ENCODE measurements around the gene PAK6.

The PAK6 gene

DNA sequence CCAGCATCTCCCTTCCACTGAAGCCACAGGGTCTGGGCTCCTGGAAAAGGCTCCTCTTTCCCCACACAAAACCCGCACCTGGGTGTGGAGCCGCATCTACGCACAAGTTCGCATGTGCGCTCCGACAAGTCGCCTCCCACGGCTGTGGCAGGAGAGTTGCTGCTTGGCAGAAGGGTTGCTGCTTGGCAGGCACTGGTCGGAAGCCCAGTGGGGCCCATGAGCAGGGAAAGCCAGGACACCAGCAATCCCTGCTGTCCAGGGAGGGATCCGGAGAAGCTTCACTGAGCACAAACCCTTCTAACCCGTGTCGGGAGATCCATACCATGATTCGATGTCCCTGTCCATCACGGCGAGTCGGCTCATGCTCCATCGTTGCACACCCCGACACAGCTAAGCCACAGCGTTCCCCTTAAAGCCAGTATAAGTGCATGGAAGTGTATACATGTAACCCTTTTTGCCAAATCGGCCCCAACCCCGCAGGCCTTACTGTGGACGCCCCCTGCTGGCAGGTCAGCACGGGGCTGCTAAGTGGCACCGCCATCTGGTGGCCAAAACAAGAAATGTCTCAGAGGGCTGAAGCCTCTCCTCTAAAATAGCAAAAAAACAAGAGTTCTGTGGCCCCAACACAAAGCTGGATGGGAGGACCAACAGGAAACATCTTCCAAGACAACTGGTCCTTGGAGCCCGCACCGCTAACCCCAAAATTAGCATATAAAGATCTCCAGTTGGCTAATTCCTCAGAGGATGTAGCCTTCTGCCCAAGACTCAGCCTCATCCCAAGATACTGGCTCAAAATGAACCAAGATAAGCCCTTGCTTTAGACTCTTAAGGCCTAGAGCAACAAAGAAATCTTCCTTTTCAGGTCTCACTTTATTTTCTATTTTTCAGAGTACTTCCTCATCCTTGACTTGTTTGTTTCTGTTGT is 35.7 kb downstream of the PAK6 start:
- in situ Hi-C loops (cut with MboI; ENCODE audit: low pct_unique_long_range_greater_than_20kb, low sequenced_read_pairs, unreplicated experiment), result loop anchor here (10.0 kb wide), 1 partner anchor 230 kb away; no protein-coding TSS in a partner anchor
- TF ChIP-seq, protein P1, sequence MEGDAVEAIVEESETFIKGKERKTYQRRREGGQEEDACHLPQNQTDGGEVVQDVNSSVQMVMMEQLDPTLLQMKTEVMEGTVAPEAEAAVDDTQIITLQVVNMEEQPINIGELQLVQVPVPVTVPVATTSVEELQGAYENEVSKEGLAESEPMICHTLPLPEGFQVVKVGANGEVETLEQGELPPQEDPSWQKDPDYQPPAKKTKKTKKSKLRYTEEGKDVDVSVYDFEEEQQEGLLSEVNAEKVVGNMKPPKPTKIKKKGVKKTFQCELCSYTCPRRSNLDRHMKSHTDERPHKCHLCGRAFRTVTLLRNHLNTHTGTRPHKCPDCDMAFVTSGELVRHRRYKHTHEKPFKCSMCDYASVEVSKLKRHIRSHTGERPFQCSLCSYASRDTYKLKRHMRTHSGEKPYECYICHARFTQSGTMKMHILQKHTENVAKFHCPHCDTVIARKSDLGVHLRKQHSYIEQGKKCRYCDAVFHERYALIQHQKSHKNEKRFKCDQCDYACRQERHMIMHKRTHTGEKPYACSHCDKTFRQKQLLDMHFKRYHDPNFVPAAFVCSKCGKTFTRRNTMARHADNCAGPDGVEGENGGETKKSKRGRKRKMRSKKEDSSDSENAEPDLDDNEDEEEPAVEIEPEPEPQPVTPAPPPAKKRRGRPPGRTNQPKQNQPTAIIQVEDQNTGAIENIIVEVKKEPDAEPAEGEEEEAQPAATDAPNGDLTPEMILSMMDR (IDR thresholded peaks at IDR 0.05; ENCODE audit: extremely low read depth, insufficient read depth, missing control alignments), result peak; percentile 100
- peak; percentile 90 for DNase-seq (ENCODE audit: low spot score)

DNA sequence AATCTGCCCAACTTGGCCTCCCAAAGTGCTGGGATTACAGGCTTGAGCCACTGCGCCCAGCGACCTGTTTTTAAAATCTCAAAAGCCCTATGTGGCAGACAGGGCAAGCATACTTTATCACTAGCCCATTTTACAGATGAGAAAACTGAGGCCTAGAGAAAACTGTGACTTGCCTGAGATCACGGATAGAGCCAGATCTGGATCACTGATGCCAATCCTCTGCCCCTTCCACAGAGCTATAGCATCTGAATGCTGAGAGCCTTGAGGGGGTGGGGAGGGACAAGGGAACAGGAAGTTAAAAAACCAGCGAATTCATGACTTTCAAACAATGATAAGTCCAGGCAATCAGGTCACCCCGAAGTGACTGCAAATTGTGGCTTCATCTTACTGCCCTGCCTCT is 36.7 kb downstream of the PAK6 start:
- TF ChIP-seq, protein P1 (IDR thresholded peaks at IDR 0.05; ENCODE audit: extremely low read depth, insufficient read depth, missing control alignments), result no peak
- in situ Hi-C loops (cut with MboI; ENCODE audit: low pct_unique_long_range_greater_than_20kb, low sequenced_read_pairs, unreplicated experiment), result loop anchor here (10.0 kb wide), 1 partner anchor 231 kb away; no protein-coding TSS in a partner anchor
- DNase-seq (ENCODE audit: low spot score), result no peak

DNA sequence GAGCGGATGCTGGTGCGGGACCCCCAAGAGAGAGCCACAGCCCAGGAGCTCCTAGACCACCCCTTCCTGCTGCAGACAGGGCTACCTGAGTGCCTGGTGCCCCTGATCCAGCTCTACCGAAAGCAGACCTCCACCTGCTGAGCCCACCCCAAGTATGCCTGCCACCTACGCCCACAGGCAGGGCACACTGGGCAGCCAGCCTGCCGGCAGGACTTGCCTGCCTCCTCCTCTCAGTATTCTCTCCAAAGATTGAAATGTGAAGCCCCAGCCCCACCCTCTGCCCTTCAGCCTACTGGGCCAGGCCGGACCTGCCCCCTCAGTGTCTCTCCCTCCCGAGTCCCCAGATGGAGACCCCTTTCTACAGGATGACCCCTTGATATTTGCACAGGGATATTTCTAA is 37.1 kb downstream of the PAK6 start:
- in situ Hi-C loops (cut with MboI; ENCODE audit: low pct_unique_long_range_greater_than_20kb, low sequenced_read_pairs, unreplicated experiment), result loop anchor here (10.0 kb wide), 1 partner anchor 231 kb away; no protein-coding TSS in a partner anchor
- TF ChIP-seq, protein P1 (IDR thresholded peaks at IDR 0.05; ENCODE audit: extremely low read depth, insufficient read depth, missing control alignments), result no peak
- no peak for DNase-seq (ENCODE audit: low spot score)

DNA sequence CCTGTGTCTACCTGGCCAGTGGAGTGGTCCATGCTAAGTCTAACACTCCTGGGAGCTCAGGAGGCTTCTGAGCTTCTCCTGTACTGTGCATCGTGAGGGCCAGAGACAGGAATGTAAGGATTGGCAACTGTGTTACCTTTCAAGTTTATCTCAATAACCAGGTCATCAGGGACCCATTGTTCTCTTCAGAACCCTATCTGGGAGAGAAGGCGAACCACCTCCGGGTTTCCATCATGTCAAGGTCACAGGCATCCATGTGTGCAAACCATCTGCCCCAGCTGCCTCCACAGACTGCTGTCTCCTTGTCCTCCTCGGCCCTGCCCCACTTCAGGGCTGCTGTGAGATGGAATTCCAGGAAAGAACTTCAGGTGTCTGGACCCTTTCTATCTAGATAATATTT is 38.1 kb downstream of the PAK6 start:
- in situ Hi-C loops (cut with MboI; ENCODE audit: low pct_unique_long_range_greater_than_20kb, low sequenced_read_pairs, unreplicated experiment), result loop anchor here (10.0 kb wide), 1 partner anchor 232 kb away; no protein-coding TSS in a partner anchor
- TF ChIP-seq, protein P1 (IDR thresholded peaks at IDR 0.05; ENCODE audit: extremely low read depth, insufficient read depth, missing control alignments), result no peak

DNA sequence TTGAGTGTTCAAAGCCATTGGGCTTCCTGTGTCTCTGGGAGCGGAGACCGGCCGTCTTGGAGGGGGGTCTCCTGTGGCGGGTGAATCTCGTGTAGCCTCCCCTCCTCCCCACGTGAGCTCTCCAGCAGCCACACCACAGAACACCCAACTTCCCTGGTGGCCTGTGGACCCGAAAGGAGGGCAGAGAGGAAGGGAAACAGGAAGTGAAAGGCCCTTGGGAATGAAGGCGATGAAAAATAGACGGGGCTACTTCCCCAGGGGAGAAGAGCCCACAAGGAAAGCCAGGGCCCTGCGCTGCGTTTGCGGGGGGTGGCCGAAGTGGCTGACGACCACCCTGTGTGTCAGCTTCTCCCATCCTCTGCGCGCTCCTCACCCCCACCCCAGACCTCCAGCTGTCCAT is 38.6 kb downstream of the PAK6 start:
- DNase-seq (ENCODE audit: low spot score), result no peak
- in situ Hi-C loops (cut with MboI; ENCODE audit: low pct_unique_long_range_greater_than_20kb, low sequenced_read_pairs, unreplicated experiment), result loop anchor here (10.0 kb wide), 1 partner anchor 233 kb away; no protein-coding TSS in a partner anchor
- TF ChIP-seq, protein P1 (IDR thresholded peaks at IDR 0.05; ENCODE audit: extremely low read depth, insufficient read depth, missing control alignments), result no peak

More for the DNA sequence above, 38.1 kb downstream of the PAK6 start:
- DNase-seq (ENCODE audit: low spot score), result no peak

DNA sequence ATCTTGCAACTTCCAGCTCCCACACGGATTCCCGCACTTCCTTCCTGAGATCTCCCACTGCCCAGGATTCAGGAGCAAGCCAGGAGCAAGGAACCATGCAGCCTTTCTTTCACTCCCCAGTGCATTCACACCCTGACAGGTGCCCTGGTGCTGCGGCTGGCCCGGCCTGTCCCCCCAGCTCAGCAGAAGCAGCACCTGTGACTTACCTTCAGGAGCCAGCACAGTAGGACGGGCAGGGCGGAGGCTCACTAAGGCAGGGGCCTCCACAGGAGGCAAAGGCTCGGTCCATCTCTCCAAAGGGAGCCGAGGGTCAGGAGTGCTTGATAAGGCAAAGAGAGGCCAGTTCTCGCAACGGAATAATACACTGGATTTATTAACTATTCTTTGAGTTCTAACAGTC is 39.2 kb downstream of the PAK6 start:
- TF ChIP-seq, protein P1 (IDR thresholded peaks at IDR 0.05; ENCODE audit: extremely low read depth, insufficient read depth, missing control alignments), result no peak
- in situ Hi-C loops (cut with MboI; ENCODE audit: low pct_unique_long_range_greater_than_20kb, low sequenced_read_pairs, unreplicated experiment), result loop anchor here (10.0 kb wide), 1 partner anchor 233 kb away; no protein-coding TSS in a partner anchor
- DNase-seq (ENCODE audit: low spot score), result no peak
